H1 (cell line): ENCODE measurements around the gene ZNF609. TPM values are rescaled to one million over a fixed set of nuclear protein-coding genes. Genes with fewer than 3 reads are reported as not detected.

Experiments
- CTCF ChIA-PET: fragments of 300-600 bp; sonication (Branson Sonifier 250); formaldehyde crosslinking; loops from one replicate; lab custom pipeline; 2021; ENCODE audit not compliant: partially characterized antibody; lab: Charles Lee
- POLR2A ChIA-PET: fragments of 300-600 bp; sonication (Branson Sonifier 250); formaldehyde crosslinking; loops from one replicate; lab custom pipeline; 2021; ENCODE audit warnings: inconsistent platforms; ENCODE audit not compliant: partially characterized antibody; lab: Charles Lee
- DNase-seq, 2 experiments: peaks; one replicate each; pipeline versions ENCODE4 v3.0.0 to v3.0.0-alpha.2; 2010 to 2022; ENCODE audit warnings: low spot score in 2 of 2, low read depth in 1 of 2, mixed read lengths in 1 of 2
- FAIRE-seq: peaks from 2 replicates; lab custom pipeline; 2011; peaks lifted over from hg19 to GRCh38; lab: Jason Lieb, UNC
- H2AFZ ChIP-seq: 2 replicates; pipeline ENCODE4 v1.8.1; 2012; ENCODE audit warnings: low read length, inconsistent platforms
- H2AK5ac ChIP-seq: 2 replicates; pipeline ENCODE4 v1.6.1; 2013; ENCODE audit warnings: low read depth, low read length
- H2BK120ac ChIP-seq: replicated peaks from 2 replicates; pipeline ENCODE3; 2013; ENCODE audit warnings: low read depth, low read length, inconsistent platforms
- H2BK12ac ChIP-seq: 2 replicates; pipeline ENCODE4 v1.6.1; 2013; ENCODE audit warnings: low read depth, low read length
- H2BK15ac ChIP-seq: 2 replicates; pipeline ENCODE4 v1.6.1; 2013; ENCODE audit warnings: low read length
- H2BK20ac ChIP-seq: 2 replicates; pipeline ENCODE4 v1.6.1; 2013; ENCODE audit warnings: low read length
- H2BK5ac ChIP-seq: 2 replicates; pipeline ENCODE4 v1.6.1; 2013; ENCODE audit warnings: low read depth, low read length
- H3K14ac ChIP-seq: 2 replicates; pipeline ENCODE4 v1.6.1; 2013; ENCODE audit warnings: inconsistent platforms; ENCODE audit not compliant: insufficient read length
- H3K18ac ChIP-seq: 2 replicates; pipeline ENCODE4 v1.6.1; 2013; ENCODE audit warnings: low read length; ENCODE audit errors: extremely low read depth
- H3K23ac ChIP-seq: 2 replicates; pipeline ENCODE4 v1.6.1; 2013; ENCODE audit warnings: inconsistent platforms; ENCODE audit not compliant: insufficient read length
- H3K23me2 ChIP-seq: 2 replicates; pipeline ENCODE4 v1.6.1; 2013; ENCODE audit warnings: low read depth, low read length
- H3K27ac ChIP-seq: 2 replicates; pipeline ENCODE4 v1.6.1; 2011; ENCODE audit warnings: low read depth, low read length, inconsistent platforms
- H3K27me3 ChIP-seq, 4 experiments: replicated peaks in 1 of 4; 1 replicate in 1 of 4; 2 replicates in 3 of 4; pipeline versions ENCODE4 v1.6.1 to v1.8.1; 2011 to 2013; ENCODE audit warnings: low read length in 3 of 4, mild to moderate bottlenecking in 3 of 4, inconsistent platforms in 2 of 4, mixed read lengths in 2 of 4, moderate library complexity in 1 of 4; ENCODE audit not compliant: control insufficient read depth in 3 of 4, insufficient read depth in 3 of 4; ENCODE audit errors: extremely low read depth in 1 of 4
- H3K36me3 ChIP-seq, 4 experiments: 2 replicates each; pipeline versions ENCODE4 v1.6.1 to v1.8.1; 2011 to 2013; ENCODE audit warnings: mild to moderate bottlenecking in 4 of 4, low read length in 3 of 4, moderate library complexity in 2 of 4, control low read depth in 1 of 4, inconsistent platforms in 1 of 4; ENCODE audit not compliant: insufficient read depth in 4 of 4, control insufficient read depth in 2 of 4
- H3K4ac ChIP-seq: replicated peaks from 2 replicates; pipeline ENCODE3; 2013; ENCODE audit warnings: low read length, low read depth, mixed read lengths, inconsistent platforms; ENCODE audit not compliant: insufficient read length
- H3K4me1 ChIP-seq, 4 experiments: replicated peaks in 1 of 4; 1 replicate in 1 of 4; 2 replicates in 3 of 4; pipeline versions ENCODE4 v1.6.1 to v1.8.1; 2011 to 2013; ENCODE audit warnings: low read length in 3 of 4, inconsistent platforms in 2 of 4, mixed read lengths in 1 of 4; ENCODE audit not compliant: insufficient read depth in 4 of 4, control insufficient read depth in 3 of 4
- H3K4me2 ChIP-seq, 2 experiments: 2 replicates each; pipeline versions ENCODE4 v1.6.1 to v1.8.1; 2011 to 2013; ENCODE audit warnings: low read depth in 2 of 2, low read length in 2 of 2, control low read depth in 1 of 2, inconsistent platforms in 1 of 2, mild to moderate bottlenecking in 1 of 2; ENCODE audit not compliant: insufficient read depth in 1 of 2
- H3K4me3 ChIP-seq, 4 experiments: fragments of 200-600, 300-600 bp in 1 of 4; sonication (generic), shearing (Covaris generic), sonication (Bioruptor Twin) in 1 of 4; 2 replicates each; pipeline versions ENCODE4 v1.5.1 to v1.8.1; 2011 to 2016; ENCODE audit warnings: low read length in 4 of 4, low read depth in 3 of 4, control low read depth in 2 of 4, inconsistent platforms in 2 of 4, mild to moderate bottlenecking in 2 of 4, mixed read lengths in 1 of 4, moderate library complexity in 1 of 4; ENCODE audit not compliant: insufficient read depth in 2 of 4; ENCODE audit errors: extremely low read depth in 1 of 4
- H3K56ac ChIP-seq: replicated peaks from 2 replicates; pipeline ENCODE3; 2013; ENCODE audit warnings: low read depth, mild to moderate bottlenecking, mixed read lengths, low read length, inconsistent platforms; ENCODE audit not compliant: insufficient read length
- H3K79me1 ChIP-seq: 2 replicates; pipeline ENCODE4 v1.6.1; 2013; ENCODE audit warnings: low read depth, low read length, control low read depth
- H3K79me2 ChIP-seq, 2 experiments: 2 replicates each; pipeline versions ENCODE4 v1.6.1 to v1.8.1; 2012 to 2013; ENCODE audit warnings: low read length in 2 of 2, mild to moderate bottlenecking in 2 of 2, inconsistent platforms in 1 of 2; ENCODE audit not compliant: insufficient read depth in 2 of 2, control insufficient read depth in 1 of 2
- H3K9ac ChIP-seq, 4 experiments: replicated peaks in 1 of 4; 1 replicate in 1 of 4; 2 replicates in 3 of 4; pipeline versions ENCODE4 v1.6.1 to v1.8.1; 2011 to 2013; ENCODE audit warnings: low read depth in 3 of 4, low read length in 3 of 4, control low read depth in 2 of 4, mild to moderate bottlenecking in 2 of 4, moderate library complexity in 2 of 4, inconsistent platforms in 1 of 4; ENCODE audit errors: extremely low read depth in 1 of 4
- H3K9me3 ChIP-seq, 2 experiments: 2 replicates each; pipeline versions ENCODE4 v1.6.1 to v1.8.1; 2012 to 2013; ENCODE audit warnings: mild to moderate bottlenecking in 2 of 2, moderate library complexity in 2 of 2, control low read depth in 1 of 2, inconsistent platforms in 1 of 2, low read depth in 1 of 2, low read length in 1 of 2, mixed read lengths in 1 of 2; ENCODE audit not compliant: insufficient read depth in 2 of 2
- H4K20me1 ChIP-seq, 2 experiments: replicated peaks in 1 of 2; 2 replicates each; pipeline versions ENCODE3 to v1.8.1; 2011 to 2013; ENCODE audit warnings: inconsistent platforms in 2 of 2, low read length in 2 of 2, mild to moderate bottlenecking in 1 of 2; ENCODE audit not compliant: insufficient read depth in 2 of 2, control insufficient read depth in 1 of 2
- H4K5ac ChIP-seq: 2 replicates; pipeline ENCODE4 v1.6.1; 2013; ENCODE audit warnings: low read length, low read depth, mixed read lengths, inconsistent platforms; ENCODE audit not compliant: insufficient read length
- H4K8ac ChIP-seq: 2 replicates; pipeline ENCODE4 v1.8.0; 2013; ENCODE audit warnings: mild to moderate bottlenecking, moderate library complexity, low read length, inconsistent platforms; ENCODE audit not compliant: insufficient read depth; ENCODE audit errors: extremely low read depth
- H4K91ac ChIP-seq: replicated peaks from 2 replicates; pipeline ENCODE3; 2013; ENCODE audit warnings: low read length, mixed read lengths, inconsistent platforms; ENCODE audit not compliant: insufficient read length
- ATF2 ChIP-seq: IDR thresholded peaks from 2 replicates; pipeline ENCODE4 v1.6.1; 2012; ENCODE audit warnings: low read length, inconsistent platforms
- CEBPB ChIP-seq: IDR thresholded peaks from 2 replicates; pipeline ENCODE4 v1.6.1; 2012; ENCODE audit warnings: low read depth, low read length
- CHD2 ChIP-seq: IDR thresholded peaks from 2 replicates; pipeline ENCODE4 v1.6.1; 2012; ENCODE audit warnings: low read length, improper control_type of control experiment
- HDAC6 ChIP-seq: IDR thresholded peaks from one replicate; pipeline ENCODE4 v1.7.1; 2012; ENCODE audit warnings: low read depth, mild to moderate bottlenecking, inconsistent platforms, low read length, moderate library complexity
- MAX ChIP-seq: IDR thresholded peaks from 2 replicates; pipeline ENCODE4 v1.6.1; 2012; ENCODE audit warnings: inconsistent platforms
- NANOG ChIP-seq: IDR thresholded peaks from 2 replicates; pipeline ENCODE4 v1.6.1; 2011; ENCODE audit warnings: low read length, low read depth, mild to moderate bottlenecking, inconsistent platforms; ENCODE audit not compliant: insufficient read depth, poor library complexity, severe bottlenecking
- POLR2AphosphoS5 ChIP-seq: IDR thresholded peaks from 2 replicates; pipeline ENCODE4 v1.6.1; 2011; ENCODE audit warnings: low read depth, low read length
- TEAD4 ChIP-seq: IDR thresholded peaks from 2 replicates; pipeline ENCODE4 v1.6.1; 2012; ENCODE audit warnings: low read depth, low read length, inconsistent platforms, mixed read lengths
- WGBS, 2 experiments: shearing (Covaris generic) in 1 of 2; methylation state at CpG; one replicate each; pipeline versions ENCODE4 v1.1.6 to v1.1.7; 2013 to 2015; ENCODE audit warnings: low lambda C conversion rate in 2 of 2, mixed read lengths in 2 of 2, inconsistent platforms in 1 of 2, low coverage in 1 of 2, missing lambda C conversion rate in 1 of 2; ENCODE audit not compliant: insufficient replicate concordance in 2 of 2, insufficient coverage in 1 of 2, insufficient read length in 1 of 2; ENCODE audit errors: extremely low coverage in 1 of 2, missing lambda C conversion rate in 1 of 2; 5-methylcytosine and 5-hydroxymethylcytosine counted together
- polyA plus RNA-seq, 7 experiments: library from polyadenylated mRNA; depleted of rRNA in 3 of 7; stranded (reverse) in 5 of 7; unstranded in 2 of 7; fragments of >200 nt in 5 of 7; fragments of 200-250 nt in 2 of 7; gene quantifications; 1 replicate in 5 of 7; 2 replicates in 1 of 7; 4 replicates in 1 of 7; pipeline versions ENCODE4 v1.2.1 to v1.2.3, GENCODE V29; 2011 to 2013; ENCODE audit warnings: missing spikeins in 2 of 7, mixed read lengths in 2 of 7
- total RNA-seq: library from RNA; stranded (reverse); fragmentation: NEBNext Ultra II Directional; extraction: Animal tissue kit (Norgen Biotek cat#: 25700); gene quantifications from 2 replicates; pipeline ENCODE4 v1.2.1, GENCODE V29; 2021

Gene ZNF609
- total and polyA plus RNA-seq, 2 of the 8 experiments (the other 6 are each of a cell fraction or from before 2014, with no cell fraction given), result 15.5 to 47.8 TPM

GRCh38 chr15:64535460-64536243 is 75.3 kb downstream of the ZNF609 start:
- Histone ChIP-seq H3K4ac (no peak overlapping the region), H3K4me1 (no peaks in the 10 kb centered on the region), H2AK5ac (no peak overlapping the region), H2AFZ (no peak overlapping the region), H3K23ac (no peak overlapping the region), H2BK12ac (no peak overlapping the region), H2BK5ac (no peak overlapping the region), H3K14ac (no peak overlapping the region), H4K91ac (no peak overlapping the region), H4K20me1 (peaks cover 0 to 4% of the 10 kb centered on the region in 2 experiments), H4K5ac (no peak overlapping the region), H4K8ac (no peak overlapping the region), H3K27me3 (no peaks in the 10 kb centered on the region), H3K79me2 (peaks cover 3 to 78% of the 10 kb centered on the region in 2 experiments; a peak in 3 of 4 replicates), H3K79me1 (no peaks in the 10 kb centered on the region; the same call in 1 of the 2 replicates), H2BK15ac (no peak overlapping the region), H3K36me3 (no peaks in the 10 kb centered on the region), H3K9me3 (no peaks in the 10 kb centered on the region), H3K9ac (no peak overlapping the region), H3K27ac (no peak overlapping the region), H3K56ac (no peak overlapping the region), H2BK120ac (no peak overlapping the region), H3K4me2 (no peak overlapping the region), H3K18ac (no peak overlapping the region), H2BK20ac (no peak overlapping the region), H3K23me2 (no peaks in the 10 kb centered on the region; the same call in 1 of the 2 replicates), H3K4me3 (no peak overlapping the region)
- FAIRE-seq (no peak), DNase-seq (no peak)
- CTCF ChIA-PET, result interaction anchor here (1.4 kb wide), 1 partner anchor 29 kb away, joined by 3 read pairs; no protein-coding TSS in a partner anchor
- no peak for TF ChIP-seq CEBPB
- TF ChIP-seq ATF2, result no peak
- TF ChIP-seq MAX, result no peak
- TF ChIP-seq POLR2AphosphoS5, result no peak
- no peak for TF ChIP-seq HDAC6
- no peak for TF ChIP-seq CHD2
- TF ChIP-seq NANOG, result no peak
- TF ChIP-seq TEAD4, result no peak
- 87% methylated on average over 4 of the region's 4 CpGs; no CpG with 5 or more reads in 1 of the 2 experiments for WGBS, 2 experiments
- POLR2A ChIA-PET, result no interaction called here
